ENCODE data around the gene PAPPA. TPM values are rescaled to one million over a fixed set of nuclear protein-coding genes. Genes with fewer than 3 reads are reported as not detected.

PAPPA gene
- total and polyA plus RNA-seq, 11 donors = 0.23 to 8.5 (median 2.1) TPM

GRCh38 chr9:116342061-116342460 is 188.5 kb downstream of the PAPPA start:
- Histone ChIP-seq H3K4me1 (peaks cover 0 to 9% (median 0%) of the 10 kb centered on the region in 12 donors), H3K4me3 (no peak overlapping the region), H3K27me3 (no peaks in the 10 kb centered on the region), H3K9me3 (no peaks in the 10 kb centered on the region), H3K36me3 (no peaks in the 10 kb centered on the region), H3K27ac (no peak overlapping the region)
- intact Hi-C loops (cut with DNase I) = no loop called here
- ATAC-seq (no peak), DNase-seq (no peak)
- TF ChIP-seq POLR2A (IDR thresholded peaks at IDR 0.05) (no peak), CTCF (IDR thresholded peaks at IDR 0.05) (no peak)
- WGBS, 4 donors = 85 to 91% (median 87%) methylated on average over 1 of the region's 1 CpG

GRCh38 chr9:116342941-116343340 is 189.3 kb downstream of the PAPPA start:
- TF ChIP-seq POLR2A (IDR thresholded peaks at IDR 0.05) (no peak), CTCF (IDR thresholded peaks at IDR 0.05) (no peak)
- 79 to 85% (median 80%) methylated on average over 2 of the region's 2 CpGs for WGBS, 4 donors
- no peaks in the 10 kb centered on the region for H3K27me3 ChIP-seq

GRCh38 chr9:116344416-116344815 is 190.8 kb downstream of the PAPPA start:
- H3K36me3 ChIP-seq = no peaks in the 10 kb centered on the region
- WGBS, 4 donors = 65 to 91% (median 75%) methylated on average over 10 of the region's 10 CpGs
- peaks cover 0 to 9% (median 0%) of the 10 kb centered on the region in 12 donors for H3K4me1 ChIP-seq
- TF ChIP-seq POLR2A (IDR thresholded peaks at IDR 0.05) (no peak), CTCF (IDR thresholded peaks at IDR 0.05) (no peak)
- no peaks in the 10 kb centered on the region for H3K9me3 ChIP-seq
- H3K4me3 ChIP-seq = no peak overlapping the region
- no peak overlapping the region for H3K27ac ChIP-seq
- H3K27me3 ChIP-seq = no peaks in the 10 kb centered on the region
- ATAC-seq (peak in 1 of 4 donors; percentile 59), DNase-seq (no peak)
- intact Hi-C loops (cut with DNase I) = no loop called here

More at GRCh38 chr9:116342941-116343340, 189.3 kb downstream of the PAPPA start:
- Histone ChIP-seq H3K27ac (no peak overlapping the region), H3K4me1 (peaks cover 0 to 9% (median 0%) of the 10 kb centered on the region in 12 donors), H3K9me3 (no peaks in the 10 kb centered on the region), H3K36me3 (no peaks in the 10 kb centered on the region), H3K4me3 (no peak overlapping the region)
- ATAC-seq (no peak), DNase-seq (no peak)
- intact Hi-C loops (cut with DNase I) = no loop called here

- no peaks in the 10 kb centered on the region for H3K27me3 ChIP-seq
- TF ChIP-seq POLR2A (IDR thresholded peaks at IDR 0.05) = no peak
- TF ChIP-seq CTCF (IDR thresholded peaks at IDR 0.05) = no peak
- DNase-seq (no peak), ATAC-seq (peak in 1 of 4 donors; percentile 26)
- no peak overlapping the region for H3K27ac ChIP-seq
- WGBS, 4 donors = 79 to 87% (median 82%) methylated on average over 2 of the region's 2 CpGs
- H3K4me1 ChIP-seq = peaks cover 0 to 9% (median 0%) of the 10 kb centered on the region in 12 donors
- intact Hi-C loops (cut with DNase I) = no loop called here
- H3K9me3 ChIP-seq = no peaks in the 10 kb centered on the region
- H3K36me3 ChIP-seq = no peaks in the 10 kb centered on the region
- no peak overlapping the region for H3K4me3 ChIP-seq
Measured at GRCh38 chr9:116345393-116345792, 191.8 kb downstream of the PAPPA start.
